HAP-1 (cell line): ENCODE measurements around the gene KIF12.

Experiments used
- DNase-seq, 2 experiments: peaks; one replicate each; pipeline ENCODE4 v3.0.0-alpha.2; 2016 to 2020; ENCODE audit warnings: low spot score in 2 of 2
- H3K27me3 ChIP-seq: fragments of 250-450 bp; sonication (Bioruptor Pico); 2 replicates; pipeline ENCODE4 v1.5.1; 2020; ENCODE audit warnings: low read depth, mild to moderate bottlenecking, moderate library complexity
- H3K36me3 ChIP-seq: fragments of 250-450 bp; sonication (Bioruptor Pico); replicated peaks from 2 replicates; pipeline ENCODE4 v1.5.1; 2020; ENCODE audit warnings: mild to moderate bottlenecking
- H3K4me1 ChIP-seq: fragments of 250-450 bp; sonication (Bioruptor Pico); 2 replicates; pipeline ENCODE4 v1.5.1; 2020; ENCODE audit warnings: mild to moderate bottlenecking
- H3K4me3 ChIP-seq: fragments of 250-450 bp; sonication (Bioruptor Pico); 2 replicates; pipeline ENCODE4 v1.5.1; 2020; ENCODE audit warnings: mild to moderate bottlenecking, moderate library complexity
- H3K9me3 ChIP-seq: fragments of 250-450 bp; sonication (Bioruptor Pico); 2 replicates; pipeline ENCODE4 v1.5.1; 2020; ENCODE audit warnings: mild to moderate bottlenecking, moderate library complexity
- in situ Hi-C: fragments of 300-500 bp; cut with MboI; formaldehyde crosslinking; loops from 3 replicates; pipeline ENCODE4 v1.14.3; 2020; ENCODE audit warnings: low sequenced_read_pairs, inconsistent platforms, mixed read lengths

KIF12 gene

GRCh38 chr9:114080773-114081440 lies 18.2 kb downstream of the KIF12 start:
- H3K27me3 ChIP-seq, result peaks cover 4% of the 10 kb centered on the region; the same call in 1 of the 2 replicates
- in situ Hi-C loops, result no loop called here
- no peaks in the 10 kb centered on the region for H3K9me3 ChIP-seq
- H3K36me3 ChIP-seq, result no peaks in the 10 kb centered on the region
- no peak overlapping the region for H3K4me3 ChIP-seq
- DNase-seq, result no peak
- H3K4me1 ChIP-seq, result no peaks in the 10 kb centered on the region

GRCh38 chr9:114080195-114080772 lies 18.8 kb downstream of the KIF12 start:
- Histone ChIP-seq H3K27me3 (peaks cover 6% of the 10 kb centered on the region; the same call in 1 of the 2 replicates), H3K9me3 (no peaks in the 10 kb centered on the region), H3K36me3 (no peaks in the 10 kb centered on the region), H3K4me3 (no peak overlapping the region), H3K4me1 (no peaks in the 10 kb centered on the region)
- DNase-seq, result no peak
- in situ Hi-C loops, result no loop called here

GRCh38 chr9:114078781-114079156 lies 20.3 kb downstream of the KIF12 start:
- H3K27me3 ChIP-seq, result peaks cover 17% of the 10 kb centered on the region
- no peak for DNase-seq
- H3K9me3 ChIP-seq, result no peaks in the 10 kb centered on the region
- H3K4me1 ChIP-seq, result no peaks in the 10 kb centered on the region
- no peaks in the 10 kb centered on the region for H3K36me3 ChIP-seq
- in situ Hi-C loops, result no loop called here
- no peak overlapping the region for H3K4me3 ChIP-seq

- no peaks in the 10 kb centered on the region for H3K9me3 ChIP-seq
- H3K27me3 ChIP-seq, result peaks cover 19% of the 10 kb centered on the region
- H3K4me1 ChIP-seq, result no peaks in the 10 kb centered on the region
- H3K36me3 ChIP-seq, result no peaks in the 10 kb centered on the region
- in situ Hi-C loops, result no loop called here
- H3K4me3 ChIP-seq, result no peak within 1 kb of the TSS
- DNase-seq, result no peak
Measured at GRCh38 chr9:114078021-114078780, 20.9 kb downstream of the KIF12 start, which contains the start of gene AMBP. Gene AMBP, minus strand, starts transcription at chr9:114078300. Its CDS starts 91 bp downstream, at chr9:114078209.

GRCh38 chr9:114077162-114077837 lies 21.8 kb downstream of the KIF12 start:
- Histone ChIP-seq H3K9me3 (no peaks in the 10 kb centered on the region), H3K36me3 (no peaks in the 10 kb centered on the region), H3K4me1 (no peaks in the 10 kb centered on the region), H3K4me3 (no peak overlapping the region), H3K27me3 (peaks cover 19% of the 10 kb centered on the region)
- no peak for DNase-seq
- in situ Hi-C loops, result no loop called here

- Histone ChIP-seq H3K27me3 (peaks cover 19% of the 10 kb centered on the region), H3K4me1 (no peaks in the 10 kb centered on the region), H3K36me3 (no peaks in the 10 kb centered on the region), H3K9me3 (no peaks in the 10 kb centered on the region), H3K4me3 (no peak overlapping the region)
- in situ Hi-C loops, result no loop called here
- DNase-seq, result no peak
Measured at GRCh38 chr9:114076237-114077161, 22.6 kb downstream of the KIF12 start.

GRCh38 chr9:114075602-114076001 lies 23.5 kb downstream of the KIF12 start:
- no peak overlapping the region for H3K4me3 ChIP-seq
- no peaks in the 10 kb centered on the region for H3K9me3 ChIP-seq
- H3K36me3 ChIP-seq, result no peaks in the 10 kb centered on the region
- H3K27me3 ChIP-seq, result peaks cover 19% of the 10 kb centered on the region
- DNase-seq, result no peak
- H3K4me1 ChIP-seq, result no peaks in the 10 kb centered on the region
- in situ Hi-C loops, result no loop called here

GRCh38 chr9:114072184-114073140 lies 26.6 kb downstream of the KIF12 start:
- H3K4me3 ChIP-seq, result no peak overlapping the region
- DNase-seq, result no peak

GRCh38 chr9:114071197-114071795 lies 27.8 kb downstream of the KIF12 start:
- peaks cover 18% of the 10 kb centered on the region for H3K27me3 ChIP-seq
- no peaks in the 10 kb centered on the region for H3K36me3 ChIP-seq
- in situ Hi-C loops, result no loop called here
- no peak for DNase-seq
- H3K4me3 ChIP-seq, result no peak overlapping the region
- no peaks in the 10 kb centered on the region for H3K4me1 ChIP-seq
- H3K9me3 ChIP-seq, result no peaks in the 10 kb centered on the region

More at GRCh38 chr9:114072184-114073140, 26.6 kb downstream of the KIF12 start:
- no peaks in the 10 kb centered on the region for H3K9me3 ChIP-seq
- H3K27me3 ChIP-seq, result peaks cover 21% of the 10 kb centered on the region
- no peaks in the 10 kb centered on the region for H3K4me1 ChIP-seq
- in situ Hi-C loops, result no loop called here
- no peaks in the 10 kb centered on the region for H3K36me3 ChIP-seq

- Histone ChIP-seq H3K4me1 (no peaks in the 10 kb centered on the region), H3K36me3 (no peaks in the 10 kb centered on the region), H3K27me3 (peaks cover 20% of the 10 kb centered on the region), H3K4me3 (no peak overlapping the region), H3K9me3 (no peaks in the 10 kb centered on the region)
- in situ Hi-C loops, result no loop called here
- DNase-seq, result no peak
Measured at GRCh38 chr9:114070188-114071103, 28.6 kb downstream of the KIF12 start.

GRCh38 chr9:114069476-114070187 lies 29.5 kb downstream of the KIF12 start:
- in situ Hi-C loops, result no loop called here
- no peaks in the 10 kb centered on the region for H3K36me3 ChIP-seq
- no peak overlapping the region for H3K4me3 ChIP-seq
- H3K9me3 ChIP-seq, result no peaks in the 10 kb centered on the region
- H3K27me3 ChIP-seq, result peaks cover 14% of the 10 kb centered on the region
- DNase-seq, result no peak
- H3K4me1 ChIP-seq, result no peaks in the 10 kb centered on the region
